Right lobe of liver (tissue), 4 donors: ENCODE measurements around the gene XCR1.

Experiments used
- CTCF ChIP-seq, 4 donors: fragments of 200-600 bp in 3 of 4; fragments of 450-650 bp in 1 of 4; IDR thresholded peaks; one replicate each; pipeline versions ENCODE4 v1.5.1 to v1.8.0; 2016 to 2022; ENCODE audit warnings: antibody characterized with exemption in 4 of 4, mild to moderate bottlenecking in 2 of 4
- POLR2A ChIP-seq: fragments of 450-650 bp; IDR thresholded peaks from one replicate; pipeline ENCODE4 v1.6.1; 2017; ENCODE audit warnings: antibody characterized with exemption, mild to moderate bottlenecking
- donor health status: DM: no; HTN: no; CAD: no.
- donor health status: DM: no; HTN: no; CAD: no.
- donor health status: DM: no; HTN: yes; CAD: no.

GRCh38 chr3:46065750-46066256 lies 38.5 kb upstream of the XCR1 start:
- TF ChIP-seq POLR2A (no peak), CTCF (IDR thresholded peaks at IDR 0.05) (no peak)
